Stomach (tissue), 9 donors: ENCODE results near the gene CHD6. TPM values are rescaled to one million over a fixed set of nuclear protein-coding genes. Genes with fewer than 3 reads are reported as not detected.

ENCODE experiments used
- DNase-seq, 2 donors: peaks; one replicate each; pipeline versions ENCODE4 v3.0.0 to v3.0.0-alpha.2; 2013 to 2019
- H3K27ac ChIP-seq, 5 donors: fragments of 200-600 bp in 4 of 5; sonication (generic) in 4 of 5; one replicate each; pipeline ENCODE4 v1.5.1; 2013 to 2019; ENCODE audit warnings: mild to moderate bottlenecking in 1 of 5, moderate library complexity in 1 of 5
- H3K27me3 ChIP-seq, 3 donors: fragments of 200-600 bp; sonication (generic); one replicate each; pipeline ENCODE4 v1.5.1; 2017 to 2019; ENCODE audit warnings: mixed run types in 1 of 3
- H3K36me3 ChIP-seq, 4 donors: fragments of 200-600 bp; sonication (generic); 1 replicate in 3 of 4; 2 replicates in 1 of 4; pipeline ENCODE4 v1.5.1; 2016 to 2019
- H3K4me1 ChIP-seq, 4 donors: fragments of 200-600 bp; sonication (generic); one replicate each; pipeline ENCODE4 v1.5.1; 2016 to 2019
- H3K4me3 ChIP-seq, 4 donors: fragments of 200-600 bp; sonication (generic) in 3 of 4; one replicate each; pipeline ENCODE4 v1.5.1; 2016 to 2019; ENCODE audit warnings: mild to moderate bottlenecking in 1 of 4
- H3K9me3 ChIP-seq, 4 donors: fragments of 200-600 bp; sonication (generic); one replicate each; pipeline ENCODE4 v1.5.1; 2016 to 2019
- CTCF ChIP-seq, 7 experiments: fragments of 450-650 bp in 4 of 7; fragments of 200-600 bp in 3 of 7; sonication (generic) in 3 of 7; IDR thresholded peaks; one replicate each; pipeline ENCODE4 v1.5.1; 2016 to 2019; ENCODE audit warnings: antibody characterized with exemption in 7 of 7, control low read depth in 2 of 7, mild to moderate bottlenecking in 1 of 7
- EP300 ChIP-seq: sonication (generic); formaldehyde crosslinking; IDR thresholded peaks from one replicate; pipeline ENCODE4 v1.6.1; 2017; ENCODE audit warnings: antibody characterized with exemption
- POLR2A ChIP-seq, 4 donors: fragments of 450-650 bp; IDR thresholded peaks; one replicate each; pipeline ENCODE4 v1.6.1; 2016; ENCODE audit warnings: antibody characterized with exemption in 4 of 4, control low read depth in 2 of 4, mild to moderate bottlenecking in 1 of 4, moderate library complexity in 1 of 4
- POLR2AphosphoS5 ChIP-seq, 3 donors: sonication (generic); formaldehyde crosslinking; IDR thresholded peaks; one replicate each; pipeline ENCODE4 v1.6.1; 2016; ENCODE audit warnings: antibody characterized with exemption in 3 of 3
- WGBS, 5 donors: extraction: QIAGEN DNeasy Blood & Tissue Kit in 3 of 5; methylation state at CpG; one replicate each; pipeline versions ENCODE4 v1.1.5 to v1.1.7; 2013 to 2018; 5-methylcytosine and 5-hydroxymethylcytosine counted together
- intact Hi-C: fragments of 100-400 bp; cut with DNase I; formaldehyde crosslinking; loops from one replicate; pipeline ENCODE4 v1.15.1; 2023; ENCODE audit warnings: low total_unique reads
- polyA plus RNA-seq, 3 donors: library from polyadenylated mRNA; stranded (reverse); fragments of 200-250 nt; gene quantifications; one replicate each; pipeline ENCODE4 v1.2.3, GENCODE V29; 2013
- total RNA-seq, 5 donors: library from RNA; depleted of rRNA; stranded (reverse); fragments of >200 nt; gene quantifications; one replicate each; pipeline versions ENCODE4 v1.1.0 to v1.2.3, GENCODE V29; 2014 to 2016
- donor health status: healthy with polysubstance abuse.
- donor health status: Bipolar disorder and iron deficiency.
- donor health status: healthy.

Gene CHD6
- total and polyA plus RNA-seq, 8 donors: 4.4 to 84.6 (median 47.5) TPM

DNA sequence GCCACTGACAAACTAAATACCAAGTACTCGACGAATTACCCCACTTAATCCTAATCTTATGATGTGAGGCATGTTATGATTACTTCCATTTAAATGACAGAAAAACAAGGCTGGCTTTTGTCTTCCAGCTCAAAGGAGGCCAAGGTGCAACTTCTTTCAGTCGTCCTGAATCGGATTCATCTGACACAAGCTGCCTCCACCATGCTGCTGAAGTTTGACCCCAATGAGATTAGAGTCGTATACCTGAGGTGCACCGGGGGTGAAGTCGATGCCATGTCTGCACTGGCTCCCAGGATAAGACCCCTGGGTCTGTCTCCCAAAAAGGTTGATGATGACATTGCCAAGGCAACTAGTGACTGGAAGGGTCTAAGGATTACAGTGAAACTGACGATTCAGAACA is 71.0 kb downstream of the CHD6 start:
- Histone ChIP-seq H3K9me3 (no peaks in the 10 kb centered on the region), H3K36me3 (peaks cover 0 to 9% (median 7%) of the 10 kb centered on the region in 4 donors), H3K27me3 (no peaks in the 10 kb centered on the region), H3K27ac (no peak overlapping the region), H3K4me1 (peaks cover 0 to 5% (median 0%) of the 10 kb centered on the region in 4 donors), H3K4me3 (no peak overlapping the region)
- intact Hi-C loops: no loop called here
- WGBS, 5 donors: 75 to 91% (median 88%) methylated on average over 8 of the region's 8 CpGs
- TF ChIP-seq POLR2AphosphoS5 (IDR thresholded peaks at IDR 0.05) (no peak), EP300 (no peak), POLR2A (IDR thresholded peaks at IDR 0.05) (no peak), CTCF (IDR thresholded peaks at IDR 0.05) (no peak)
- no peak for DNase-seq

DNA sequence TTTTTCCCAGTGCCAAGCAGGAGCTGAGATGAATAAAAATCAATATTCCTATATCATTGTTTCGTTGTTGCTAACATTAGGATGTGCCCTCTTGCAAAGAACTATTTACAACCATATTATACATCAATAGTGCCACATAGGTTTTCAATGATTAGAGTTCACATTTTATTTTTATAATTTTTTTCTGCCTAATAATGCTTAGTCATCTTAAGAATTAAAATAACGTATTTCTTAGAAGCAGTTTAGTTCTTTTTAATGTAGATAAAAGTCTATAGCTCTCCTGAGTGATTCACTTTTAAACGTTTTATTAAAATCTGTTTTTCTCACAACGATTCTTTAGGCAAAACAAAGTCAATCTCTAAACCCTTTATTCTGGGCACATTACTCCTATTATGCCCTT is 71.6 kb downstream of the CHD6 start:
- 91 to 97% (median 94%) methylated on average over 4 of the region's 4 CpGs for WGBS, 5 donors
- Histone ChIP-seq H3K4me1 (peaks cover 0 to 6% (median 0%) of the 10 kb centered on the region in 4 donors), H3K9me3 (no peaks in the 10 kb centered on the region), H3K4me3 (no peak overlapping the region), H3K36me3 (peaks cover 0 to 9% (median 7%) of the 10 kb centered on the region in 4 donors), H3K27me3 (no peaks in the 10 kb centered on the region), H3K27ac (no peak overlapping the region)
- DNase-seq: no peak
- no peak for TF ChIP-seq POLR2A (IDR thresholded peaks at IDR 0.05)
- no peak for TF ChIP-seq CTCF (IDR thresholded peaks at IDR 0.05)
- no peak for TF ChIP-seq POLR2AphosphoS5 (IDR thresholded peaks at IDR 0.05)
- TF ChIP-seq EP300: no peak
- intact Hi-C loops: no loop called here

GRCh38 chr20:41544472-41544871 is 73.7 kb downstream of the CHD6 start:
- H3K27me3 ChIP-seq: no peaks in the 10 kb centered on the region
- no peak overlapping the region for H3K27ac ChIP-seq
- DNase-seq: no peak
- peaks cover 0 to 14% (median 0%) of the 10 kb centered on the region in 4 donors for H3K4me1 ChIP-seq
- 88 to 98% (median 96%) methylated on average over 1 of the region's 1 CpG for WGBS, 5 donors
- peaks cover 0 to under 1% (median 0%) of the 10 kb centered on the region in 4 donors for H3K36me3 ChIP-seq
- no peak overlapping the region for H3K4me3 ChIP-seq
- TF ChIP-seq POLR2AphosphoS5 (IDR thresholded peaks at IDR 0.05): no peak
- TF ChIP-seq EP300: no peak
- TF ChIP-seq CTCF (IDR thresholded peaks at IDR 0.05): no peak
- TF ChIP-seq POLR2A (IDR thresholded peaks at IDR 0.05): no peak
- no peaks in the 10 kb centered on the region for H3K9me3 ChIP-seq
- intact Hi-C loops: no loop called here

DNA sequence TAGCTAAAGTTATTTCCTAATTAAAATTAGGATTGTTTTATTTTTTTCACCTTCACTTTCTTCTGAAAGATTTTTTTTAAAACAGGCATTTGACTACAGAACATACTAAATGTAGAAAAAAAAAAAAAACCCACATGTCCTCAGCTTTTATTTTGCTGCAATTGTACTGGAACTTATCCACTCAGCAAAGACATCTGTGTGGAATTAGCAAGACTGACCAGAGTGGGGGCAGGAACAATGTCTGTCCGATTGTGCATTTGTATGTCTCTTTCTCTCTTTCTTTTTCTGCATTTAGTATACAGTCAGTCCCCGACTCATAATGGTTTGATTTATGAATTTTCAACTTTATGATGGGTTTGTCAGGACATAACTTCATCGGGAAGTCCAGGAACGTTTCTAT is 77.3 kb downstream of the CHD6 start:
- H3K36me3 ChIP-seq: peaks cover 0 to 8% (median 4%) of the 10 kb centered on the region in 4 donors
- peaks cover 0 to 14% (median 0%) of the 10 kb centered on the region in 4 donors for H3K4me1 ChIP-seq
- no peak for DNase-seq
- H3K9me3 ChIP-seq: peaks cover 0 to 8% (median 0%) of the 10 kb centered on the region in 4 donors
- intact Hi-C loops: no loop called here
- no peak overlapping the region for H3K27ac ChIP-seq
- 62 to 76% (median 67%) methylated on average over 4 of the region's 4 CpGs for WGBS, 5 donors
- H3K4me3 ChIP-seq: no peak overlapping the region
- TF ChIP-seq EP300: no peak
- TF ChIP-seq CTCF (IDR thresholded peaks at IDR 0.05): no peak
- no peak for TF ChIP-seq POLR2AphosphoS5 (IDR thresholded peaks at IDR 0.05)
- no peak for TF ChIP-seq POLR2A (IDR thresholded peaks at IDR 0.05)
- H3K27me3 ChIP-seq: no peaks in the 10 kb centered on the region
